SW 1271 (cell line): ENCODE results near the gene PACS1.
"Not testable (repeated sequence)": the region's sequence is repeated elsewhere in the genome, so short reads cannot be mapped to it uniquely, and the experiment has no call there.

Experiments used
- DNase-seq, 2 experiments: peaks; one replicate each; lab custom pipeline; 2025; lab: John Stamatoyannopoulos, UW

PACS1 gene

GRCh38 chr11:66253081-66253480 is 183.0 kb downstream of the PACS1 start:
- not testable (repeated sequence) for DNase-seq

- no peak for DNase-seq
Observed at GRCh38 chr11:66258473-66258893, 188.4 kb downstream of the PACS1 start.

GRCh38 chr11:66259225-66259624 is 189.2 kb downstream of the PACS1 start:
- no peak for DNase-seq

- DNase-seq: no peak
Observed at GRCh38 chr11:66259956-66260355, 189.9 kb downstream of the PACS1 start.

GRCh38 chr11:66261578-66261977 is 191.5 kb downstream of the PACS1 start:
- no peak for DNase-seq

- no peak for DNase-seq
Observed at GRCh38 chr11:66262191-66262590, 192.1 kb downstream of the PACS1 start.

GRCh38 chr11:66262696-66263095 is 192.6 kb downstream of the PACS1 start:
- DNase-seq: no peak

GRCh38 chr11:66263231-66263630 is 193.2 kb downstream of the PACS1 start:
- DNase-seq: no peak

GRCh38 chr11:66263785-66264184 is 193.7 kb downstream of the PACS1 start:
- no peak for DNase-seq

GRCh38 chr11:66264383-66264782 is 194.3 kb downstream of the PACS1 start:
- no peak for DNase-seq

- no peak for DNase-seq
Observed at GRCh38 chr11:66264914-66265313, 194.8 kb downstream of the PACS1 start.

GRCh38 chr11:66265531-66266377 is 195.7 kb downstream of the PACS1 start:
- DNase-seq: no peak

- DNase-seq: no peak
Observed at GRCh38 chr11:66266378-66267038, 196.4 kb downstream of the PACS1 start.

- no peak for DNase-seq
Observed at GRCh38 chr11:66267039-66267378, 196.9 kb downstream of the PACS1 start.

- peak; percentile 31 to 77 for DNase-seq
Observed at GRCh38 chr11:66267379-66268243, 197.5 kb downstream of the PACS1 start.

GRCh38 chr11:66268244-66268951 is 198.3 kb downstream of the PACS1 start, which contains the start of gene RAB1B:
Gene RAB1B (plus strand): TSS chr11:66268639. CDS start chr11:66268680, 41 bp downstream.
- peak; percentile 96 to 97 for DNase-seq

GRCh38 chr11:66268952-66269905 is 199.2 kb downstream of the PACS1 start:
- peak in 1 of 2 experiments; percentile 49 for DNase-seq

GRCh38 chr11:66271816-66272215 is 201.7 kb downstream of the PACS1 start:
- DNase-seq: no peak

- DNase-seq: no peak
Observed at GRCh38 chr11:66272596-66272995, 202.5 kb downstream of the PACS1 start.

GRCh38 chr11:66274219-66274618 is 204.1 kb downstream of the PACS1 start:
- DNase-seq: no peak

GRCh38 chr11:66275396-66275795 is 205.3 kb downstream of the PACS1 start:
- DNase-seq: no peak
